HL-60/S4 (cell line): Measurements from ENCODE around the gene FBXO21.
"Not testable (repeated sequence)": the region's sequence is repeated elsewhere in the genome, so short reads cannot be mapped to it uniquely, and the experiment has no call there.

ENCODE experiments used
- in situ Hi-C: fragments of 300-500 bp; cut with MboI; formaldehyde crosslinking; loops from 2 replicates; pipeline ENCODE4 v1.14.3; 2022; ENCODE audit warnings: low sequenced_read_pairs

FBXO21 gene, protein sequence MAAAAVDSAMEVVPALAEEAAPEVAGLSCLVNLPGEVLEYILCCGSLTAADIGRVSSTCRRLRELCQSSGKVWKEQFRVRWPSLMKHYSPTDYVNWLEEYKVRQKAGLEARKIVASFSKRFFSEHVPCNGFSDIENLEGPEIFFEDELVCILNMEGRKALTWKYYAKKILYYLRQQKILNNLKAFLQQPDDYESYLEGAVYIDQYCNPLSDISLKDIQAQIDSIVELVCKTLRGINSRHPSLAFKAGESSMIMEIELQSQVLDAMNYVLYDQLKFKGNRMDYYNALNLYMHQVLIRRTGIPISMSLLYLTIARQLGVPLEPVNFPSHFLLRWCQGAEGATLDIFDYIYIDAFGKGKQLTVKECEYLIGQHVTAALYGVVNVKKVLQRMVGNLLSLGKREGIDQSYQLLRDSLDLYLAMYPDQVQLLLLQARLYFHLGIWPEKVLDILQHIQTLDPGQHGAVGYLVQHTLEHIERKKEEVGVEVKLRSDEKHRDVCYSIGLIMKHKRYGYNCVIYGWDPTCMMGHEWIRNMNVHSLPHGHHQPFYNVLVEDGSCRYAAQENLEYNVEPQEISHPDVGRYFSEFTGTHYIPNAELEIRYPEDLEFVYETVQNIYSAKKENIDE

DNA sequence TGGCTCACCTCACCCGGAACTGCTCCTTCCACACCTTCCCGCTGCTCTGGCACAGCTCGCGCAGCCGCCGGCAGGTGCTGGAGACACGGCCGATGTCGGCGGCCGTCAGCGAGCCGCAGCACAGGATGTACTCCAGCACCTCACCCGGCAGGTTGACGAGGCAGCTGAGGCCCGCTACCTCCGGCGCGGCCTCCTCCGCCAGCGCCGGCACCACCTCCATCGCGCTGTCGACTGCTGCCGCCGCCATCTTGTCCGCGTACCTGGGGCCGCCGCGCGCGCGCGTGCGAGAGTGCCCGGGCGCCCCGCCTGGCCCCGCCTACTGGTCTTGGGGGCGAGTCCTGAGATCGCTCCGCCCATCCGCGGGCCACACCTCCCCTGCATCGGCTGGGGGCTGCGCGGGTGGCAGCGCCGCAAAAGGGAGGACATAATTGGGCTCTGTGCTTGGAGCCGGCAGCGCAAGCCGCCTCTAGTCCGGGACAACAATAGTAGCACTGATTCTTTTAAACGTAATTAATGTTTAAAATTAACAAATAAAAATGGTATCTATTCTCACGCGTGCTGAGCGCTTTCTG is at the start of gene FBXO21:
FBXO21 (minus strand) TSS at position 261 of the 572 bp plus-strand sequence; CDS start at position 247, 14 bp downstream.
- in situ Hi-C loops, result no loop called here

DNA sequence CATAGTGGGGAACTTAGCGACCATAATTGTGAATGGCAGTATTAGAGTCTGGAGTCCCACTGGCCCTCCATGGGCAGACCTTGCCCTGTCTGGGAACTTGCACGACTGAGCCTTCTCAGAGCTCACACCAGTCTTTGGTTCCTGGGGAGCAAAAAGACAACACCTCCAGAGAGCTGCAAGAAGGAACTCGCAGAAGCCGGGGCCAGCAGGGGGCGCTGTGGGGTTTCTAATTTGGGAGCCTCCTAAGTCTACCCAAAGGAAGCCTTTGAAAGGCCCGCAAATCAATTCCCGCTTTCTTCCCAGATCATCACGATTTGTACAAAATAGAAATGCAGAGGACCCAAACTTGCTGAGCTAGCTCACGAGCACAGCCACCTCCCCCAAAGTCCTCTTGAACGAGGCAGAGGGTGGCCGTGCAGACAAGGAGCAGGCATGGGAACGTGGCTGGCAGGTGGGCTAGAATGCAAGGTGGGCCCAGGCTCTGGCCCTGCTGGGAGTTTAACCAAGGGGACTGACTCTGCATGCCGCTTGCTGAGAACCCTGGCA is 46.3 kb upstream of the FBXO21 start:
- in situ Hi-C loops, result loop anchor here (25.0 kb wide), 1 partner anchor 601 kb away; no protein-coding TSS in a partner anchor

DNA sequence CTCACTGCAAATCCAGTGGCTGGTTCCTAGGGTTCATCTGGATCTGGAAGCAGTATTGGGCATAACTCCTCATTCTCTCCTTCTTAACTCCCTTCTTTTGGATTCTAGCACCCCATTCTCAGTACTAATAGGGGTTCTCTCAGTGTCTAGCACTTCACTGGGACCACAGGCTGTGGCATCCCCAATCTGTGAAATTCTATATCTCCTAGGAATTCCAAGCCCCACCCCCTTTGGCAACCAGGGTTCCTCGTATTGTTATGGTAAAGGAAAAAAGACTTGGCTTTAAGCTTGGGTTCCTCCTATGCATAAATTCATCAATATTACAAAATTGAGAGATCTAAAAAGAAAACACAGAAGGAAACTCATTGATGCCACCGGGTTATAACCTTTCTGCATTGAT is 45.0 kb upstream of the FBXO21 start:
- in situ Hi-C loops, result loop anchor here (25.0 kb wide), 1 partner anchor 602 kb away; no protein-coding TSS in a partner anchor

DNA sequence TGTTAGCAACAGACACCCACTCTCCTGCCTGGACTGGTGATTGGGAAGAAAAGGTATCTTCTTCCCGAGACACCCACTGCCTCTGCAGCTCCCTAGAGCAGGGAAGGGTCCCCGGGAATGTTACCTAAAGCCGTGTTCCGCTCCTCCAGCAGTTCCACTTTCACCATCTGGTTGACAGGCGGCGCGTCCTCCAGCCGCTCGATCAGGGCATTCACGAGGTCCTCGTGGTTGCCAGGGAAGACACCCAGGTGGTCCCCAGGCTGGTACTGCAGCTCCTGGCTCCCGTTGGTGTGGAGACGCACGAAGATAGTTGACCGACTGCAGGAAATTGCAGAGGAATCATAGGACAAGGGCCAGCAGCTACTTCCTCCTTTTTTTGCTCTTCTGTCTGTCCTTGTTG is 44.2 kb upstream of the FBXO21 start:
- in situ Hi-C loops, result loop anchor here (25.0 kb wide), 1 partner anchor 603 kb away; no protein-coding TSS in a partner anchor

DNA sequence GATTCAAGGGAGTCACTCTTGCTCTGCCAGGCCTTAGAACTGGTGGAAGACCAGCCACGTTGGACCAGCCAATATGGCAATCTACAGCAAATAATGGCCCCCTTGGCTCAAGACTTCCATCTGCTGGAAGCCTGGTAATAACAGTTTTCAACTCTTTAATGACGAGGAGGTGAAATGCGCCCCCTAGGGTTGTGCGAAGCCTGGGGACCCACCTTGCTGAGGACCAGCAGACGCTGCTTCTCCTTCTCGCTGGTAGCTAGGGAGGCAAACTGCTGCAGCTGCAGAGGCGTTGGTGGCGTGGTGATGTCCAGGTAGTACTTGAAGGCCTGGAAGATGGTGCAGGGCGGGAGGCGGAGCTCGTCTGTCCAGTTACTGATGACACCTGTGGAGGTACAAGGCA is 41.5 kb upstream of the FBXO21 start:
- in situ Hi-C loops, result loop anchor here (25.0 kb wide), 1 partner anchor 606 kb away; no protein-coding TSS in a partner anchor

DNA sequence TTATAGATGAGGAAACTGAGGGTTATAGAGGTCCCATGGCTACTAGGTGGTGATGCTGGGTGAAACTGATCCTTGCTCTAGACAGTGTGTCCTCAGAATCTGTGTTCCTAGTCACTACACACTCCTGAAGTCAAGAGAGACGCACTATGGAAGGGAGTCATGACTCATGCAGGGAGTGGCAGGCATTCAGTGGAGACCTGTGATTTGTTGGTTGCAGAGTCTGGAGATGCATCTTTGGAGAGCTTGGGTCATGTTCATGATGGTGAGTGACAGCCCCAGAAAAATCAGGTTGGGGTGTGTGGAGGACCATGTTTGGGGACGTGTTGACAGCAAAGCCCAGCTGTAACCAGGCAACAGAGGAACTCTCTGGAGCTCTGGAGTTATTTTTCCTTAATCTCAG is 38.0 kb upstream of the FBXO21 start:
- in situ Hi-C loops, result loop anchor here (25.0 kb wide), 1 partner anchor 609 kb away; no protein-coding TSS in a partner anchor

DNA sequence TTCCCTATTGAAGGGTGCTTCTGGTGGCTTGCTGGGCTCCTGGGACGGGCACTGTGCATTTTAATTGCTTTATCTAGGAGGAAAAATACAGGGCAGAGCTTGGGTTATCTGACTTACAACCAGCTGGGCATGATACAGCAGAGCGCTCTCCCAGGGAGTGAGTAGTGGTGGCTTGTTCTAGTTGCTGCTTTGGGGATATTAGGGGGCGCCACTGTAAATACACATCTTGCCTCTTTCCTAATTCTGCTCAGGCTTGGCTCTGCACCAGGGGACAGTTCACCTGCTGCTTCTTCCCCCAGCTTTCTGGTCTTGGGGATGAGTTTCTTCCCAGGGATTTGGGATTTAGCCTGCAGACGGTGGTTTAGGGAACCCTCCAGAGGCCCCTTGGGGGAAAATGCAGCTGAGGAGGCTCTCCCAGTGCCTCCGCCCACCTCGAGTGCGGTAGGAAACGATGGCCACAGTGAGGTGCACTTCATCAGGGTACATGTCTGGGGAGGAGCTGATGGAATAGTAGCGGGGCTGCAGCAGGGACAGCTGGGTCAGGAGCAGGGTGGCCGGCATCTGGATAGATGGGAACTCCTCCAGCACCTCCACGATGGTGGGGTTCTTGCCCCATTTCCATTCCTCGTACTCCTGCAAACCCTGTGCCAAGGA is 36.9 kb upstream of the FBXO21 start:
- in situ Hi-C loops, result loop anchor here (25.0 kb wide), 1 partner anchor 610 kb away; no protein-coding TSS in a partner anchor

DNA sequence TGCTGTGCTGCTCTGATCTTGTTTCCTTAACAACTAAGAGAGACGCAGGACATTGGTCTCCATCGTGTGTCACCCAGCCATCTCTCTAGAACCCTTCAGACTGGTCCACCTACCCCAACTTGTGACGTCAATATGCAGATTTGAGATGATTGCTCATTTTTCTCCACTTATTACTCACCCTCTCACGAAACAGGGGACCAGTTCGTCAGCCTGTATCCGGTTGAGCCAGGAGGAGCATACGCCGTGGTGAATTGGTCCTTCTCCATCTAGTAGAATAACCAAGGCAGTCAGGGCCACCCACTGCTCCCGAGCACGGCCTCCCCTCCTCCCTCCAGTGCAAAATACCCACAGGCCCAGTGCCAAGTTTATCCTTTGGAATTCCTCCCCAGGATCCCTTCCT is 36.2 kb upstream of the FBXO21 start:
- in situ Hi-C loops, result loop anchor here (25.0 kb wide), 1 partner anchor 611 kb away; no protein-coding TSS in a partner anchor

DNA sequence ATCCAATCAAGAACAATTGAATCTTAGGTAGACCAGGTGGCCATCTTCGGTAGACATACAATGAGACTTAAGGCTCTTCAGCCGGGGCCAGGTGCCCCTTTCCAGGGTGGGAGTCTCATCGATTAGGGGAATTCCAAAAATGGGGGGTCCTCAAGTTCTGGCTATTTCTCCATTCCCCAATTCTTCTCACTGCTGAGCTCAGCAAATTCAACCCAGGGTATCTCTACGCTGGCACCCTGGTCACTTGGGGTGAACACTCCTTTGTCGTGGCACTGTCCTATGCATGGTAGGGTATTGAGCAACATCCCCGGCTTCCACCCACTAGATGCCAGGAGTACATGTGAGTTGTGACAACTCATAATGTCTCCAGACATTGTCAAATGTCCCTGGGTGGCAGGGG is 34.9 kb upstream of the FBXO21 start:
- in situ Hi-C loops, result loop anchor here (25.0 kb wide), 1 partner anchor 612 kb away; no protein-coding TSS in a partner anchor

DNA sequence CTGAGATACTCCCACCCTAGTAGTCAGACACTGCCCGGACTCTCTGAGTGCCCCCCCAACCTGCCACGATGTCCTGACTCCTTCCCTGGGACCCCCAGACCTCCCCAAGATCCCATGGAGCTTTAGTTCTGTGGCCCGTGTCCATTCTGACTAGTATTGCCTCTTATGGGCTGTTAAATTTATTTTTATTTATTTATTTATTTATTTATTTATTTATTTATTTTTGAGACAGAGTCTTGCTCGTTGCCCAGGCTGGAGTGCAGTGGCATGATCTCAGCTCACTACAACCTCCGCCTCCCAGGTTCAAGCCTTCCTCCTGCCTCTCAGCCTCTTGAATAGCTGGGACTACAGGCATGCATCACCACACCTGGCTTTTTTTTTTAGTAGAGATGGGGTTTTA is 30.7 kb upstream of the FBXO21 start:
- in situ Hi-C loops, result not testable (repeated sequence)

DNA sequence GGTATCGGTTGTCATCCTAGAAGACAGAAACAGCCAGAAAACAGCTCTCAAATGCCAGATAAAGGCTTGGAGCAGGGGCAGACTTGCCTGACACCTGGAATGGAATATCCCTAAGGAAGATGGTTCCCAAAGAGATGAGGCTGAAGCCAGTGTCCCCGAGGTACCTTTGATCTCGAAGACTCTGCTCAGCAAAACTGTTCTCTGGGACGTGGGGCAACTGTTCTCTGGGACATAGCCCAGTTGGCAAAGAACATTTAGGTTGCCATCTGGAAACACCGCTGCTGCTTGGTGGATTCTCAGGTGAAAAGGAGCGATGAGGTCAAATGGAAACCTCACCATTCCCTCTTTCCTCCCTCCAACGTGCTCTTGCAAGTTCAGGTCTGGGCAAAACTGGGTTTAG is 27.9 kb upstream of the FBXO21 start:
- in situ Hi-C loops, result no loop called here

DNA sequence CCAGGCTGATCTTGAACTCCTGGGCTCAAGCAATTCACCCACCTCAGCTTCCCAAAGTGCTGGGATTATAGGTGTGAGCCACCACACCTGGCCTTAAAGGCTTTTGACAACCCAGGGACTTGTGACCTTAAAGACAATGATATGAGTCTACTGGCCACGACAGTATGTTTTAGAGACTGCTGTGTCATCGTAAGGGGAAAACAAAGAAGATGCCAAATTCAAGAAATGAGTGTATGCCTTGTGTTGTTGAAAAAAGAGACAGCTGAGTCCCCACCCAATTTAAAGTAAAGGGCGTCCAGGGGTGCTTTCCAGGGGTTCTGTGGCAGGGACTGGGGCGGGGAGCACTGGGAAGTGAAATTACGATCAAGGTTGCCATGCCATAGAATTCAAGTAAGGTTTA is 26.4 kb upstream of the FBXO21 start:
- in situ Hi-C loops, result no loop called here

DNA sequence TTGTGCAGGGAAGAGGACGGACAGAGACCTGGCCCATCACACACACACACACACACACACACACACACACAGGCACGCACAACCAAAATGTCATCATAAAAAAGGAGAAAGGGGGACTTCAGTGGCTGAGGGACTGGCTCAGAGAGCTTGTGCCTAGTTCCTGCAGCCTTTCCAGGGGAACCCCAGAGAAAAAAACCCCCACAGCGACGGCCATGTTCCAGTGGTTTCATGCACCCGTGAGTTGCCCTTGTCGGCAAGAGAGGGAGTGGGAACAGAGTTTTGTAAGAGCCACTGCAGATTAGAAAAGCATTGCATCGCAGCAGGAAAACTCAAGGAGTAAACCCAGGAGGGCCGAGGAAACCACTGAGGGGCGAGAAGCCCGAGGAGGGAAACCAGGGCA is 24.5 kb upstream of the FBXO21 start:
- in situ Hi-C loops, result no loop called here

DNA sequence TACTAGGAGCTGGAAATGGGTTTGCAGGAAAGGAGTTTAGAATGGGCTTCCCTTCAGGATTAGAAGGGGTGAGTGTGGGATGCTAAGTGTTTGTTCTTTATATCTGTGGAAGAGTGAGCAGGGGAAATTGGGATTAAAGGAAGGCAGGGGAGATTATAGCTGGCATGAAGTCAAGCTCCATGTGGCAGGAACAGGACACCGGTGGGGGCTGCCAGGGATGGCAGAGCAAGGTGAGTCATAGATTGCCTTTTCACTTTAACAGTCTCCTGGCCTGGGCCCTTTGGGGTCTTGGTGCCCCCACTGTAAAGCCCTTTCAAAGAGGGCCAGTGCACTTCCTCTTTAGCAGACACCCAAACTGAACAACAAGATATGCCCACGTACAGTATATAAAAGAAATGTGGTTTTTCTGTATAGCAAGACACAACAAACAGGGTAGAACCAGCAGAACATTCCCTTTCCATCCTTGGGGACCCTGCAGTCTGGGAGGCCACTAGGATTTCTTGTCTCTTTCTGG is 23.1 kb upstream of the FBXO21 start:
- in situ Hi-C loops, result no loop called here

DNA sequence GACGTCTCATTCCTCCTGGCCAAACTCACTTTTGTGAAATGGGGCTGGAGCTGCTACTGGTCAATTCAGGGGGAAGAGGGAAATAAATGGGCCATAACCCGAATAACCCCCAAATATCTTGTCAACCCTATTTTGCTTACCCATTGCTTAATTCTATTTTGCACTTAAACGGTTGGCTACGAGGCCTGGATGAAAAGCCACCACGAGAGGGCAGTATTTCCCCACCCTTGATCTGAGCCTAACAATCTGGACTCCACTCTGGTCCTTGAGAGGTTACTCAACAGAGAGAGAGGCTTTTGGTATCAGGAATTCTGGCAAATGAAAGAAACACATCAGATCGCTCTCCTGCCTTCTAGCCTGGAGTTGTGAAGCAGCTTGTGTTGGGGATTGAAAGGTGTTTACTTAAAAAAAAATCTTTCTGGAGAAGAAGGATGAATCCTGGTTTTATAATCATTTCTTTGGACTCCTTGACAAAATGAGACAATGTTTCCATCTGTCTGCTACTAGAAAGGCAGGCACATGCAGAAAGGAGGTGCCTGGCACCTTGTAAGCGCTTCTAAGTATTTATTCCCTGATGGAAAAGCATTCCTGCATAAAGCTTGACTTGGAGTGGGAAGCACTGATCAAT is 22.4 kb upstream of the FBXO21 start:
- in situ Hi-C loops, result no loop called here

DNA sequence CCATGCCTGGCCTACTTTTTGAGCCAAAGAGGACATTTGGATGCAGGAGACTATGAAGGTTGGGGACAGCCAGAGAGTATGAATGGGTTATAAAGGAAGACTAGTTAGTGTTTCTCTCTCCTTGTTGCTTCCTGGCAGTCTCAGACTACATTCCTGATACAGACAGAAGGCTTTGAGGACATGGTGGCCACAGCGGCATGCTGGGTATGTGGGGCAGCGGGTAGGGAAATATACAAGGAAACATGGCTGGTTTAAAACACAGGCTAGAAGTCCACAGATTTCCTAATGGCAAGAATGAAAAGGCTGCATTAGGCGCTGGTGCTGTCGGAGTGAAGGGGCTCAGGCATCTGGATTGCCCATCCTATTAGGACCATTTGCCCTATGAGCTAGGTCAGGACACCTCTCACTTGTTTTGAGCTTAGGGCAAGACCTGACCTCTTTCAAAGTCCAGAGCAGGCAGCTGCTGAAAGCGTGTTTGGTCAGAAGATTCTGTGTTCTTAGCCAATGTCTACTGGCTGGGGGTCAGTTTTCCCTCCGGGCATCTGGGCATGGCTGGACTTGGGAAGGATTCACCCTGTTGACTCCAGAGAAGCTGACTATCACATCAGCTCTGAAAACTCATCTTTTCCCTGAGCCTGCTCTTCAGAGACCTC is 20.1 kb upstream of the FBXO21 start:
- in situ Hi-C loops, result no loop called here

DNA sequence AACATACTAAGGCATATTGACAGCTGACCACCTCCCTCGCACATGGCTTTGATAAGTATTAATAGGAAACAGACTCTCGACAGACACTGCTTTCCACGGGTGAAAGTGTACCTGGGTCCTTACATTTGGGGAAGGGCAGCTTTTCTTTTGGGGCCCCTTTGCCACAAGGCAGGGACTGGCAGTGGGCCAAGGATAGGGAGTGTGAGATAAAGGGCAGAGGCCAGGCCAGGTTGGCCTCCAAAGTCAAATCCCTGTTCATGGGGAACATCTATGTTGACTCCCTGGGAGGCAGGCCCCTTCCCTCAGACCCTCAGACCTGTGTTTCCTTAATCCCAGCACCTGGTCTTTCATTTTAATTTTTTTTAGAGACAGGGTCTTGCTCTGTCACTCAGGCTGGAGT is 19.4 kb upstream of the FBXO21 start:
- in situ Hi-C loops, result no loop called here

DNA sequence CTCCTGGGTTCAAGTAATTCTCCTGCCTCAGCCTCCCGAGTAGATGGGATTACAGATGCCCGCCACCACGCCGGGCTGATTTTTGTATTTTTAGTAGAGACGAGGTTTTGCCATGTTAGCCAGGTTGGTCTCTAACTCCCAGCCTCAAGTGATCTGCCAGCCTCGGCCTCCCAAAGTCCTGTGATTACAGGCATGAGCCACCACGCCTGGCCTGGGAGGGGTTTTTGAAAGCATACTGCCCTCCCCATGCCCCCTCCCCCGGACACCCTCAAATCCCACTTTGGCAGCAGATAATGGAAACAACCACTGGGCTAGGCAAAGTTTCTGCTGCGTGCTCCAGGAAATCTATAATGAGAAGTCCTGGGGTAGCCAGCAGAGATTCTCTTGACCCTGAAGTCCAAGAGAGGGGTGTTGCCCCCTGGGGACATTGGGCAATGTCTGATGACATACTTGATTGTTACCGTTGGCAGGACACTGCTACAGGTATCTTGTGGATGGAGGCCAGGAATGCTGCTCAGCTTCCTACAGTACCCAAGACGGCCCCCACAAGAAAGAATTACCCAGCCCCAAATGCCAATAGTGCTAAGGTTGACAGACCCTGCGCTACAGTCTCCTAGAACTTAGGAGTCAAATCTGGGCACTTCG is 18.7 kb upstream of the FBXO21 start:
- in situ Hi-C loops, result no loop called here

DNA sequence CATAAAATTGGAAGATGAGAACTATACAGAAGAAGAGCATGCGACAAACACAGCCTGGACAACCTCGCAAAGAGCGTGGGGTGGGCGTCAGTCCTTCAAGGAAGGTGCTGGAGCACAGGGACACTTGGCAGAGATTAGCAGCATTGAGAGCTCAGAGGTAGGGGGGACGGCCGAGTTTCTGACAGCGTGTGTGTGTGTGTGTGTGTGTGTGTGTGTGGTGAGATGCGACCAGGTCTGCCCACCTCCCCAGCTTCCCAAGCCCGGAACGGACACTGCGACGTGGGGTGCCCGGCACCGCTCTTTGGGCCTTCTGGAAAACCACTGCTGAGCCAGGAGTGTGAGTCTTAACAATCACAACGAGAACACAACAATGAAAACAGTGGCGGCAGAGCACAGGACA is 17.9 kb upstream of the FBXO21 start:
- in situ Hi-C loops, result no loop called here
